Measurements from ENCODE around the gene KCNG4.

- TF ChIP-seq CTCF (IDR thresholded peaks at IDR 0.05; ENCODE audit: poor library complexity, severe bottlenecking) (peak; percentile 99), REST (IDR thresholded peaks at IDR 0.05; ENCODE audit: borderline replicate concordance) (no peak), EZH2 (IDR thresholded peaks at IDR 0.05; ENCODE audit: borderline replicate concordance, insufficient read depth, low read length, poor library complexity, severe bottlenecking) (no peak), POLR2AphosphoS5 (IDR thresholded peaks at IDR 0.05) (peak; percentile 76), RAD21 (conservative IDR thresholded peaks at IDR 0.05) (peak; percentile 85), EP300 (conservative IDR thresholded peaks at IDR 0.05; ENCODE audit: poor library complexity, severe bottlenecking) (peak; percentile 36), TAF1 (IDR thresholded peaks at IDR 0.05; ENCODE audit: low read depth) (peak; percentile 57), SMC3 (conservative IDR thresholded peaks at IDR 0.05; ENCODE audit: poor library complexity) (peak; percentile 83), MXI1 (conservative IDR thresholded peaks at IDR 0.05; ENCODE audit: poor library complexity, severe bottlenecking) (peak; percentile 96)
These were observed 53.0 kb downstream of the KCNG4 start, which contains the start of gene TAF1C for GRCh38 chr16:84186685-84187437.

All from neural cell (in vitro differentiated cells).